ENCODE measurements around the gene PRR15L. TPM values are rescaled to one million over a fixed set of nuclear protein-coding genes. Genes with fewer than 3 reads are reported as not detected.

PRR15L gene
- total and polyA plus RNA-seq, 2 of the 8 experiments (the other 6 are each of a cell fraction or from before 2014, with no cell fraction given), result 0.26 to 1.1 TPM

DNA sequence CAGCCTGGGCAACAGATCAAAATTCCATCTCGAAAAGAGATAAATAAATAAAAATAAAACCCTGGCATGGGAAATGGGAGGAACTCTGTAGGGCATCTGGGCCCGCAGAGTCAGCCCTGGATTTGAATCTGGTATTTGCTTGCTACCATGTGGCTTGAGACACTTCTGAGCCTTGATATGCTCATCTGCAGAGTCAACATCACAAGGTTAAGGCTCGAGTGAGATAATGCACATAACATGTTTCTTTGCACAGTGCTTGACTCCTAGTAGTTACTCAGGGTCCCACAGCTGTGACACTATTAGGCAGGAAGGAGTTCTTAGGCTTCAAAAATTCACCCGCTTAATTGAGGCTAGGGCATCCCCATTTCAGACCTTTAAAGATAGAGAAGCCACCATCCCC is 34.5 kb upstream of the PRR15L start (continued):
- TF ChIP-seq TEAD4 (IDR thresholded peaks at IDR 0.05; ENCODE audit: low read depth, low read length), result no peak

Data from H1 (cell line).